Measurements from ENCODE around the gene COPRS. TPM values are rescaled to one million over a fixed set of nuclear protein-coding genes. Genes with fewer than 3 reads are reported as not detected.

Gene COPRS
- total RNA-seq, 2 donors from 2014 or later, result 72.2 to 83.8 TPM

- TF ChIP-seq POLR2A (IDR thresholded peaks at IDR 0.05), result no peak
- TF ChIP-seq, protein P1, sequence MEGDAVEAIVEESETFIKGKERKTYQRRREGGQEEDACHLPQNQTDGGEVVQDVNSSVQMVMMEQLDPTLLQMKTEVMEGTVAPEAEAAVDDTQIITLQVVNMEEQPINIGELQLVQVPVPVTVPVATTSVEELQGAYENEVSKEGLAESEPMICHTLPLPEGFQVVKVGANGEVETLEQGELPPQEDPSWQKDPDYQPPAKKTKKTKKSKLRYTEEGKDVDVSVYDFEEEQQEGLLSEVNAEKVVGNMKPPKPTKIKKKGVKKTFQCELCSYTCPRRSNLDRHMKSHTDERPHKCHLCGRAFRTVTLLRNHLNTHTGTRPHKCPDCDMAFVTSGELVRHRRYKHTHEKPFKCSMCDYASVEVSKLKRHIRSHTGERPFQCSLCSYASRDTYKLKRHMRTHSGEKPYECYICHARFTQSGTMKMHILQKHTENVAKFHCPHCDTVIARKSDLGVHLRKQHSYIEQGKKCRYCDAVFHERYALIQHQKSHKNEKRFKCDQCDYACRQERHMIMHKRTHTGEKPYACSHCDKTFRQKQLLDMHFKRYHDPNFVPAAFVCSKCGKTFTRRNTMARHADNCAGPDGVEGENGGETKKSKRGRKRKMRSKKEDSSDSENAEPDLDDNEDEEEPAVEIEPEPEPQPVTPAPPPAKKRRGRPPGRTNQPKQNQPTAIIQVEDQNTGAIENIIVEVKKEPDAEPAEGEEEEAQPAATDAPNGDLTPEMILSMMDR (IDR thresholded peaks at IDR 0.05), result no peak
- Histone ChIP-seq H3K4me1 (peaks cover 13% of the 10 kb centered on the region), H3K4me3 (no peak overlapping the region), H3K36me3 (replicated peaks in 1 of 2; ENCODE audit: insufficient read depth in 1 of 2, low read depth in 2 of 2) (no peaks in the 10 kb centered on the region), H3K27ac (no peak overlapping the region), H3K9me3 (no peaks in the 10 kb centered on the region), H3K27me3 (no peaks in the 10 kb centered on the region)
- DNase-seq (no peak), ATAC-seq (no peak)
- intact Hi-C loops (cut with DNase I), result no loop called here
Measured at GRCh38 chr17:31807846-31808245, 51.2 kb downstream of the COPRS start.

DNA sequence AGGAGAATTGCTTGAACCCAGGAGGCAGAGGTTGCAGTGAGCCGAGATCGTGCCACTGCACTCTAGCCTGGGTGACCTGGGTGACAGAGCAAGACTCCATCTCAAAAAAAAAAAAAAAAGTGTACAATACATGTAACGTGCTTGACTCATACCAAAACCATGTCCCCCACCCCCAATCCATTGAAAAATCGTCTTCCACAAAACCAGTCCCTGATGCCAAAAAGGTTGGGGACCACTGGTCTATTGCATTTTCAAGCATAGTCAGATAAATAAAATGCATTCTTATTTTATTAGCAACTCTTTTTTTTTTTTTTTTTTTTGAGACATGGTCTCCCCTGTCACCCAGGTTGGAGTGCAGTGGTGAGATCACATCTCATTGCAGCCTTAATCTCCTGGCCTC lies 52.1 kb downstream of the COPRS start:
- WGBS, 2 donors, result 83 to 93% methylated on average over 4 of the region's 4 CpGs
- Histone ChIP-seq H3K9me3 (no peaks in the 10 kb centered on the region), H3K4me1 (peaks cover 13% of the 10 kb centered on the region), H3K27me3 (no peaks in the 10 kb centered on the region), H3K27ac (no peak overlapping the region), H3K36me3 (replicated peaks in 1 of 2; ENCODE audit: insufficient read depth in 1 of 2, low read depth in 2 of 2) (no peaks in the 10 kb centered on the region), H3K4me3 (no peak overlapping the region)
- intact Hi-C loops (cut with DNase I), result no loop called here
- ATAC-seq (no peak), DNase-seq (no peak)
- TF ChIP-seq, protein P1 (IDR thresholded peaks at IDR 0.05), result no peak
- TF ChIP-seq POLR2A (IDR thresholded peaks at IDR 0.05), result no peak

- intact Hi-C loops (cut with DNase I), result no loop called here
- H3K27me3 ChIP-seq, result no peaks in the 10 kb centered on the region
- H3K4me3 ChIP-seq, result no peak overlapping the region
- DNase-seq (peak in 2 of 4 donors; percentile 28 to 37), ATAC-seq (peak; percentile 58)
- H3K4me1 ChIP-seq, result peaks cover 13% of the 10 kb centered on the region
- no peak for TF ChIP-seq POLR2A (IDR thresholded peaks at IDR 0.05)
- TF ChIP-seq, protein P1 (IDR thresholded peaks at IDR 0.05), result peak in 1 of 7 experiments; percentile 8
- WGBS, 2 donors, result 24 to 29% methylated on average over 11 of the region's 11 CpGs
- H3K36me3 ChIP-seq (replicated peaks in 1 of 2; ENCODE audit: insufficient read depth in 1 of 2, low read depth in 2 of 2), result no peaks in the 10 kb centered on the region
- peak overlapping the region in 3 of 4 donors; percentile 40 to 70 (median 56) for H3K27ac ChIP-seq
- no peaks in the 10 kb centered on the region for H3K9me3 ChIP-seq
Measured at GRCh38 chr17:31803494-31804213, 55.4 kb downstream of the COPRS start.

DNA sequence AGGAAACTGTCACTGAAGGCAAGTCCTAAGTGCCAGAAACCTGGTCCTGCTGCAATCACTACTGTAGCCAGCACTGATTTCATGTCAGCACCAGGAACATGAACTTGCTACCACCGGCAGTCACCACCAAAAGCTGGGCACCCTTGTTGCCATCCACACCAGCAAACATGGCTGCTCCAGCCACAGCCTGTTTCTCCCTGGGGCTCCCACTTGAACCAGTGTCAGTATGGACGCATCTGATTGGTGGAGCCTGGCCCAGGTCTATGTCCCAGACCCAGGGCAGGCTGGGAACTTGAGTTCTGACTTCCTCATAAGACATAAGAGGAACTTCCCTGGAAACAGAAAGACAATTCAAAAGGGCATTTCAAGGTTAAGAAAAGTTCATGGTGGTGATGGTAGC lies 56.5 kb downstream of the COPRS start:
- ATAC-seq (no peak), DNase-seq (peak in 1 of 4 donors; percentile 15)
- Histone ChIP-seq H3K4me1 (peaks cover 13% of the 10 kb centered on the region), H3K36me3 (replicated peaks in 1 of 2; ENCODE audit: insufficient read depth in 1 of 2, low read depth in 2 of 2) (no peaks in the 10 kb centered on the region), H3K9me3 (no peaks in the 10 kb centered on the region), H3K4me3 (no peak overlapping the region), H3K27ac (no peak overlapping the region), H3K27me3 (no peaks in the 10 kb centered on the region)
- no peak for TF ChIP-seq POLR2A (IDR thresholded peaks at IDR 0.05)
- TF ChIP-seq, protein P1 (IDR thresholded peaks at IDR 0.05), result no peak
- 83 to 97% methylated on average over 2 of the region's 2 CpGs for WGBS, 2 donors
- intact Hi-C loops (cut with DNase I), result no loop called here

Other genes with a start within 250 kb of the COPRS start
- 10 to 100 TPM; 14.5 to 38.2 TPM for gene UTP6, start 42.5 kb upstream of the COPRS start, total RNA-seq
- gene SUZ12, start 77.8 kb upstream of the COPRS start, total RNA-seq, result 10 to 100 TPM; 10.1 to 11.2 TPM
- 10 to 100 TPM; 11.4 to 23.4 TPM for gene LRRC37B, start 148.1 kb upstream of the COPRS start, total RNA-seq

Measured in body of pancreas (tissue), 4 donors.